ENCODE data around the gene DAD1. TPM values are rescaled to one million over a fixed set of nuclear protein-coding genes. Genes with fewer than 3 reads are reported as not detected.

Gene DAD1
- total and polyA plus RNA-seq, 2 of the 8 experiments (the other 6 are each of a cell fraction or from before 2014, with no cell fraction given): 131 to 440 TPM

- Histone ChIP-seq H3K4ac (replicated peaks; ENCODE audit: insufficient read length, low read depth, low read length) (no peak overlapping the region), H3K18ac (ENCODE audit: extremely low read depth, low read length) (no peak overlapping the region), H2BK15ac (ENCODE audit: low read length) (no peak overlapping the region), H3K4me1 (replicated peaks in 1 of 4; ENCODE audit: control insufficient read depth in 3 of 4, insufficient read depth in 4 of 4, low read length in 3 of 4) (no peaks in the 10 kb centered on the region), H3K4me3 (ENCODE audit: extremely low read depth in 1 of 4, insufficient read depth in 2 of 4, low read depth in 3 of 4, low read length in 4 of 4) (no peak overlapping the region), H3K79me1 (ENCODE audit: low read depth, low read length) (peaks cover 7% of the 10 kb centered on the region), H2BK120ac (replicated peaks; ENCODE audit: low read depth, low read length) (no peak overlapping the region), H3K14ac (ENCODE audit: insufficient read length) (no peak overlapping the region), H3K4me2 (ENCODE audit: insufficient read depth in 1 of 2, low read depth in 2 of 2, low read length in 2 of 2) (no peak overlapping the region), H3K9ac (replicated peaks in 1 of 4; ENCODE audit: extremely low read depth in 1 of 4, low read depth in 3 of 4, low read length in 3 of 4) (no peak overlapping the region), H3K56ac (replicated peaks; ENCODE audit: insufficient read length, low read depth, low read length) (no peak overlapping the region), H2BK20ac (ENCODE audit: low read length) (no peak overlapping the region), H2AK5ac (ENCODE audit: low read depth, low read length) (no peak overlapping the region), H3K23me2 (ENCODE audit: low read depth, low read length) (no peaks in the 10 kb centered on the region), H2AFZ (ENCODE audit: low read length) (no peak overlapping the region), H2BK5ac (ENCODE audit: low read depth, low read length) (no peak overlapping the region), H3K27ac (ENCODE audit: low read depth, low read length) (no peak overlapping the region), H4K8ac (ENCODE audit: extremely low read depth, insufficient read depth, low read length) (no peak overlapping the region), H3K9me3 (ENCODE audit: insufficient read depth in 2 of 2, low read depth in 1 of 2, low read length in 1 of 2) (no peaks in the 10 kb centered on the region), H4K5ac (ENCODE audit: insufficient read length, low read depth, low read length) (no peak overlapping the region), H3K27me3 (replicated peaks in 1 of 4; ENCODE audit: control insufficient read depth in 3 of 4, extremely low read depth in 1 of 4, insufficient read depth in 3 of 4, low read length in 3 of 4) (no peaks in the 10 kb centered on the region), H3K79me2 (ENCODE audit: control insufficient read depth in 1 of 2, insufficient read depth in 2 of 2, low read length in 2 of 2) (peaks cover 5 to 52% of the 10 kb centered on the region in 2 experiments), H4K20me1 (replicated peaks in 1 of 2; ENCODE audit: control insufficient read depth in 1 of 2, insufficient read depth in 2 of 2, low read length in 2 of 2) (peaks cover 0 to 3% of the 10 kb centered on the region in 2 experiments), H2BK12ac (ENCODE audit: low read depth, low read length) (no peak overlapping the region), H3K36me3 (ENCODE audit: control insufficient read depth in 2 of 4, insufficient read depth in 4 of 4, low read length in 3 of 4) (peaks cover under 1 to 4% (median 2%) of the 10 kb centered on the region in 4 experiments; a peak in 3 of 8 replicates), H3K23ac (ENCODE audit: insufficient read length) (no peak overlapping the region), H4K91ac (replicated peaks; ENCODE audit: insufficient read length, low read length) (no peak overlapping the region)
- CTCF ChIA-PET (ENCODE audit: partially characterized antibody): interaction anchor here (1.5 to 3.6 kb wide), 2 partner anchors 9 to 20 kb away, joined by 3 to 21 read pairs; no protein-coding TSS in a partner anchor
- no peak for DNase-seq (ENCODE audit: low read depth in 1 of 2, low spot score in 2 of 2)
- WGBS, 2 experiments (ENCODE audit: extremely low coverage in 1 of 2, insufficient coverage in 1 of 2, insufficient read length in 1 of 2, insufficient replicate concordance in 2 of 2, low coverage in 1 of 2, low lambda C conversion rate in 2 of 2, missing lambda C conversion rate in 1 of 2): 94% methylated on average over 3 of the region's 3 CpGs; no CpG with 5 or more reads in 1 of the 2 experiments
- FAIRE-seq: no peak
- POLR2A ChIA-PET (ENCODE audit: partially characterized antibody): interaction anchor here (0.8 to 1.5 kb wide), 3 partner anchors 9 to 25 kb away, joined by 3 to 5 read pairs (median 4); no protein-coding TSS in a partner anchor
- TF ChIP-seq HDAC6 (IDR thresholded peaks at IDR 0.05; ENCODE audit: low read depth, low read length): no peak
Observed at GRCh38 chr14:22579881-22580280, 9.1 kb downstream of the DAD1 start.
